GM15510 (cell line): Measurements from ENCODE around the gene ALPI.

Experiments used
- POLR2A ChIP-seq: IDR thresholded peaks from 3 replicates; pipeline ENCODE4 v1.6.1; 2011; ENCODE audit warnings: borderline replicate concordance; ENCODE audit not compliant: insufficient read length; ENCODE audit errors: extremely low read depth

Gene ALPI

DNA sequence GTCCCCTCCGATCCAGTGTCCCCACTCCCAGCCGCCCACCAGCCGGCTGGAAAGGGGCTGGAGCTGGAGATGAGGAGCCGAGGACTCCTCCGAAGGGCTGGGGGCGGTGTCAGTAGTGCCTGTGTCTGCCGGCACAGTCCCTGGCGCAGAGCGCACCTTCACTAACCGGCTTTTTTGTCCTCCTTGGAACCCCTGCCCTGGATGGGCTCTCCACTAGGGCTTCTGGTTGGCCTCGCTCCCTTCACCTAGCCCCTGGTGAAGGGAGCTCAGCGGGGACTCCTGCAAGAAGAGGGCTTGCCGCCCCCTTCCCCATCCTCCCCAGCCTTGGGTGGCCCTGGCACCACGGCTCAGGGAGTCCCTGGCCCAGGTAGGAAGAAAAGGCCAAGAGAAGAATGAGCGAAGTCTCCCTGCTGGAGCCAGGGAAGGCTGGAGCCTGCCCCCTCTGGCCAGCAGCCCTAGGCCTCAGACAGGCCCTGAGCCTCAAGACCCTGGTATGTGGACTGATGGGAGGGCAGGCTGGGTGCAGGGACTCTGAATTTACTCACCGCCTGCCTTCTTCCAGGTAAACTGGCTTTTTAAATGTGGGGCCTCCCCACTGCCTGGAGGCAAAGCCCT, 32.3 kb downstream of the ALPI start:
- no peak for TF ChIP-seq POLR2A

DNA sequence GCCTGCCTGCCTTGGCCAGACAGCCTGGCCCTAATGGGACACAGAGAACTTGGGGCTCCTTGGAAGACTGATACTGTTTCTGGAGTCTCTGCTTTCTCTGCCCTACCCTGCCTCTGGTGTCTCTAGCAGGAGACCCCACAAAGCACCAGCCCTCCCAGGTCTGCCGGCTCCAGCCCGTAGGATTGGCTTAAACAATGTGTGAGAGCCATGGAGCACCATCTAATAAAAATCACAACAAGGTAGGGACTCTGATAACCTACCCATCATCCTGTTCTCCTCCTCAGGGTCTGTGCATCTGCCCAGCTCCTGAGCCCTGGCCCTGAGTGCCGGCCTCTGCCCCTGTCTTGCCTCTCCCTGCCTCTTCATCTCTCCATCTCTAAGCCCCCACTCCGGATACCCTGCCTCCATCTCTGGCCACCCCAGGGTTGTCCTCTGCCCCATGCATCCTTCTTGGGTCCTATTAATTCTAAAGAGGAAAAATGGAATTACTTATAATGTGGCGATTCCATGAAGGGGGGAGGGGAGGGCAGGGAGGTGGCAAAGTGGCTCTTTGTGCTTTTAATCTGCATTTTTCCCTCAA, 32.9 kb downstream of the ALPI start:
- no peak for TF ChIP-seq POLR2A

DNA sequence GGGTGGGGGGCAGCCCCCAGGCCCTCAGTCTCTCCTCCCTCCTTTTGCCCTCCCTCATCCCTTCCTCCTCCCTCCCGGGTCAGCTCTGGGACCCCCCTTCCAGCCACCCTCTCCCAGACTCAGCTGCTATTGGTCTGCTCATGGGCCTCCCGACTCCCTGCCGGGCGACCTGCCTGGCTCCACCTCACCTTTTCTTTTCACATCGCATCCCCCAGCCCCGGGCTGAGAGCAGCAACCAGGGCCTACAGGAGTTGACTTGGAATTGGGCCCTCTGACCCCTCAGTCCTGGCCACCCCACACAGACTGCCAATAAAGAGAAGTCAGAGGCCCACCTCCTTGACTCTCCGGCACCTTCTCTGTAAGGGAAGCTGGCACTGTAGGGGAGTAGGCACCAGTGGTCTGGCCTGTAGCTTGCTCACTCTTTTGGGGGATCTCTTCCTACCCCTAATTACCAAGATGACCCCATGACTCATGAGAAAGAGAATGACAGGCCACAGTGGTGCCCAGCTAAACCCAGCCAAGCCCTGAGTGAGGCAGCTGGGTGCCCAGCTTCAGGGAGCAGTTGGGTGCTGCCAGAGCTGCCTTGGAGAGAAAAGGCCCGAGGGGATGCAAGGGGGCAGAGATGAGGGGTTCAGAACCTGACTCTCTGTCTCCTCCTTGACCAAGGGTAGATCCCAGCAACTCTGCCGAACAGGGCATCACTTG, 33.7 kb downstream of the ALPI start:
- TF ChIP-seq POLR2A: no peak

DNA sequence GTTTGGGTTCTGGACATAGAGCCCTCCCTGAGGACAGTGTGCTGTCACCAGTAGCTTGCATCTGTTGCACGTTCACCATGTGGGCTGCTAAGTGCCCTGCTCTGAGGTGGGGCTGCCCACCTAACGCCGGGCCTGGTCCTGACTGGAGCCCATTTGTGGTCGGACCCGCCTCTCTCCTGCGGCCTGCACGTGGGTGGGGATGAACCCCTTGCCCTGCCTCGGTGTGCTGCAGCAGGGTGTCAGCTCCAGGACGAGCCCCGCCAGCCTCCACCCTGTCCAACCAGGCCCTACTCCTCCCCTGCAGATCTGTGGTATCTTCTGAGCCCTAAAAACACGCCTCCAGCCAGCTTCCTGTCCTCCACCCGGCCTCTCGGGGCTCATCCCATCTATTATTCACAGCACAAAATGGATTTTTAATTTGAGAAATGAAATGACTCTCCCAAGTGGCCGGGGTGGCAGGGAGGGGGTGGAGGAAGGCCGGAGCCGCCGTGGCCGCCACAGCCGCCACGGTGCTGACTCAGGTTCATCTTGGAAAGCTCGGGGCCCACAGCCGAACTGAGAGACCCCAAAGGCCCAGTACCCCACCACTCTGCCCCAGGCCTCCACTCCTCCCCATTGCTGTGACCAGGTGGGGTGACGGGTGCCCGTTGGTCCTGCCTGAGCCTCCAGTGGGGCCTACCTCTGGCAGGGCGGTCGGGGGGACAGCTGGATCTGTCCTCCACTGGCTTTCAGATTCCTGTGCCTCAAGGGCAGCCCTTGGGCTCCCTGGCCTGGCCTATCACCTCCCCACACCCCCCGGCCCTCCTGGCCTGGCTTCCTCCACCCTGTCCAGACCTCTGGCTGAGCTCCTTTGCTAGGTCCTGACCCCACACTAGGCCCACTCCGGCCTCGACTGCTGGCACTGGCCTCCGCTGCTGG, 34.5 kb downstream of the ALPI start:
- TF ChIP-seq POLR2A: no peak

DNA sequence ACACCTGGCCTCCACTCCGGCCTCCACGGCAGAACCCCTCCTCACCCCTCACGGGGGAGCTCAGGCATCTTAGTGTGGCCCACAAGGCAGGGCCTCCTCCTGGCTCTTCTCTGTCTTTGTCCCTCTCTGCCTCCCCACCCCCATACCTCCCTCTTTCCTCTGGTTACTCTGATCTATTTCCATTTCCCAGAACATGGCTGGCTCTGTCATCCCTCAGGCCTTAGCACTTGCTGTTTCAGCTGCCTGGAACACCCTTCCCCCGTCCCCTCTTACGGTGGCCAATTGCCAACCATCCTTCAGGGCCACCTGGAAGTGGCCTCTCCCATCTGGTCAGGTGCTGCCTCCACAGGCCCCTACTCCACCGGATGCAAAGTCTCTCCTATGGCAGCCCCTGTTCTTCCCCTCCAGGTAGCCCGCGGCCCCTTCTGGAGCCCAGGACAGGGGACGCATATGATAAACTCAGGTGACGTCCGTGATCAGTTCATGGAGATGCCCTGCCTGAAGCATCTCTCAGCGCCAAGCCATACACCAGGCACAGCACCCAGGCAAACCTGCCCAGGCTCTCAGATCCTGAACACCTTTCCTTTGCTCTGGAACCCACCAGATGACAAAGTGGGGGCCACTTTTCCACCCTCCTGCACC, 35.3 kb downstream of the ALPI start:
- no peak for TF ChIP-seq POLR2A

DNA sequence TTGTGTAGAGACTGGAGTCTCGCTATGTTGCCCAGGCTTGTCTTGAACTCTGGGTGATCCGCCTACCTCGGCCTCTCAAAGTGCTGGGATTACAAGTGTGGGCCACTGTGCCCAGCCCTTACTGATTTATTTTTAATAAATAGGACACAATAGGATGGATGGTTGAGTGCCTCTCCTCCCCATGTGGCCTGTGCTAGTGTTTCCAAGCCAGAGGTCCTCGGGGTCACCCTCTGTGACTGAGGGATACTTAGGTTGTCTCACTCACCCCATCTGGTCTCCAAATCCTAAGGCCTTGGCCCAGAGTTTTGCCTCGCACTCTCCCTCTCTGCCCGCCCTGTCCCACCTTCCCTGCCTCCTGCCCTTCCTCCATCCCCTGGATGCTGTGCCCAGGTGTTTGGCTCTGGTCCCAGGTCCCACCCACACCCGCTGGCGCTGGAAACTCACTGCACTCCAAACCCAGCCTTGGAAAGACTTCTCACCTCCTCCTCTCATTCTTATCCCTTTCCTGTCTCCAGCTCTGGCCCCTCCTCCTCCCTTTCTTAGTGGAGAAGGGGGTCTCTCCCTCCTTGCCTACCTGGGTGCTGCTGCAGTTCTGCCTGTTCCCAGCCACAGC, 36.4 kb downstream of the ALPI start:
- TF ChIP-seq POLR2A: no peak

DNA sequence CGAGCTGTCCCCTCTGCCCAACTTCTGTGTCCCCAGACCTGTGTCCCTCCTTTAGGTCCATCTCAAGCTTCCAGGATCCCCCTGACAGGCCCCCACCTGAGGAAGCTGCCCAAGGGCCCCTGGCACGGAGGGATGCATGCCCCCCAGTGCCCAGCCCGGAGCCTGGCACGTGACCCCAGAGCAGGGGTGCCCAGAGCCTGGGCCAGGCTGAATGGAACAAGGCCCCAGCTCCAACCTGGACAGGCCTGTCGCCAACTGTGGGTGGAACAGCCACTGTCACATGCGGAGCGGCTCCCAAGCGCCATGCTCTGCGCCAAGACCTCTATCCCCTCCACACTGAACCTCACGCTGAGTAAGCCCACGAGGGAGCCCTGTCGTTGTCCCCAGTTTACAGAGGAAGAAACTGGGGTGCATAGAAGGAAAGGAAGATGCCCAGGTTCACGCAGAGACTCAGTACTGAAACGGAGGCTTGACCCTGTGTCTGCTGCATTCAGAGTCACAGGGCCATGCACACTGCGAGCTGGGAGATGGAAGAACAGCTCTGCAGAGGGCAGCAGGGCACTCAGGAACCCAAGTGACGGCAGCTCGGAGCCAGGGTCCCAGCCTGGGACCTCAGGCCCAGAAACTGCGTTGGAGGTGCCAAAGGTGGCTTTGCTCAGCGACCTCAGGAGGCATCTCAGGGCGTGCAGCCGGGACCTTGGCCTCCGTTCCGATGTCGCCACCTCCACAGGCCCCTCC, 37.2 kb downstream of the ALPI start:
- no peak for TF ChIP-seq POLR2A

DNA sequence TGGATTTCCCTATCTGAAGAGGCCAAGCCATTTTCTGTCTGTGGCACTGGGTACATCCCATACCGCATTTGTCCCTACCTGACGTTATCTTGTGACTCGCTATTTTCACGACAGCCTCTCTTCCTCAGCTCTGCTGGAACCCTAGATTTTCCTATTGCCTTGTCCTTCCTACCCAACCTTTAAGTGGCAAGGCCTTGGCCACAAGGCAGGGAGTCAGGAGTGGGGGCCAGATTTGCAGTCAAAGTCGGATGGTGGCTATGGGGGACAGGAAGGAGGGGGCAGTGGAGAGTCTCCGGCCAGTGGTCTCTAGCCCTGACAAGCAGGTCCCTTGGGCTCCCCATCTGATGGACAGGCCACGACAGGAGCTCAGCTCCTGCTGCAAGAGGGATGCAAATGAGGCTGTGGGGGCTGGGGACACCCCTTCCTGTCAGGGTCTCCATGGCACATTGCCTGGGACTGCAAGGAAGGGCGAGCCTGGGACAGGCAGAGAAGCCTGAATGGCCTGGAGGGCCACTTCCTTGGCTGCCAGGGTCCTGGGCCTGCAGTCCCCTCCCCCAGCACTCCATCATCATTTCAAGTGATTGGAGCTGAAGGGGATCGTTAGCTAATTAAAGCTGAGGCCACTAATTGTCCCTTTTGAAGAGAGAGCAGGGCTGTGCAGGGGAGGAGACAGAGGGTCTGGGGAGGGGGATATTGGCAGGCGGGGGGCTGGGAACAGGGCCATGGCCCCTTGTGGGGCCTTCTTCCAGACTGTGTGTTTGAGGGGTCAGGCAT, 37.9 kb downstream of the ALPI start:
- no peak for TF ChIP-seq POLR2A

DNA sequence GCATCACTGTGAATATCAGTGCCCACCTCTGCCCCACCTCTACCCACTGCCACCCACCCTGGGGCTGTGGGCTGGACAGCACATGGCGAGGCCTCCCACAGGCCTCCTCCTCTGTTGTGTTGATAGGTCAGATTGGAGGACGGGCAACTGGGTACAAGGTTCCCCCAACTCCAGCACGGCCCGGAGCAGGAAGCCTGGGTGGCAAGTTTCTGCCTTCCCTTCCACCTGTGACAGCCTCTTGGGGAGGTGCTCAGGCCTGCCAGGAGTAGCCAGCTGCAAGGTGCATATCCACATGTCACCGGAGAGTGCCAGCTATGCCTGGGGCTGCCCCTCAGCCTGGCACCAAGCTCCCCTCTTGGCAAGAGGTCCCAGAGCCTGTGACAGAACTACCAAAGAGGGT, 38.6 kb downstream of the ALPI start:
- no peak for TF ChIP-seq POLR2A

DNA sequence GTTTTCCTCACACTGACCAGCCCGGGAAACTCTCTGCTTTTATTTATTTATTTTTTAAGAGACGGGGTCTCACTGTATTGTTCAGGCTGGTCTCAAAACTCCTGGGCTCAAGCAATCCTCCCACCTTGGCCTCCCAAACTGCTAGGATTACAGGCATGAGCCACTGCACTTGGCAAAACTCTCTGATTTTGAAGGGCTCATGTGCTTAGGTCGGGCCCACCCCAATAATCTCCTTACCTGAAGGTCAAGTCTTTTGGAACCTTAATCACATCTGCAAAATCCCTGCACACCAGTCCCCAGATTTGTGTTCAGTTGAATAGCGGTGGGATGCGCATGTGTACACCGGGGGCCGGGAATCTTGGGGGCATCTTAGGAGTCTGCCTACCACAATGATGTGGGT, 39.3 kb downstream of the ALPI start:
- TF ChIP-seq POLR2A: no peak

DNA sequence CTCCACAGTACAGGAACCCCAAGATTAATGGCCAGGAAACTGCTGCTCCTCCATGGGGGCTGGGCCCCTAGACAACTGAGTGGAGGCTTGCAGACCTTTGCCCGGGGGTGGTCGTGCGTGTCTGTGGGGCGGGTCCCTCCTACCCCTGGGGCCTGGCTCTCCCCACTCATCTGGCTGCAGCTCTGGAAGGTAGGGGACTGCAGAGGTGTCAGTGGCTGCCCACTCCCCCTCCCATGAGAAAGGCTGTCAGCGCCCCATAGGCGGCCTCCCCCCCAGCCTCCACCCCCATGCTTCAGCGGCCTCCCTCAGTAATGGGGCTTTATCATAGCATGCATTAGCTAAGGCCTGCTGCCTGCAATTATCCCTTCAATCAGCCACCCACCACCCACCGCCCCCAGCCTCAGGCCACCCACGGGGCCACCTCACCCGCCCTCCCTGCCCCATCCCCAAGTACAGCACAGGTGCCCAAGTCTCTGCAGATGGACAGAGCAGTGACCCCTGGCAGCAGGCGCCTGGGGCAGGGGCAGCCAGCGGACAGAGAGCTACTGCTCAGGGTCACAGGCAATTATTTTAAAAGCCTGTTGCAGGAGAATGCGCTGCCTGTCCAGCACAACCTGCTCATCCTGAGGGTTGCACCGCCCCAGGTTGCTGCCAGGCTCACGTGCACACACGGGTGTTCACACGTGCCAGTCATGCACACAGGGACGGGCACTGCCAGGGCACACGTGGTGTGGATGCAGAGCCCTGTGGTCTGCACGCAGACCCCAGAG, 40.7 kb downstream of the ALPI start:
- TF ChIP-seq POLR2A: no peak

DNA sequence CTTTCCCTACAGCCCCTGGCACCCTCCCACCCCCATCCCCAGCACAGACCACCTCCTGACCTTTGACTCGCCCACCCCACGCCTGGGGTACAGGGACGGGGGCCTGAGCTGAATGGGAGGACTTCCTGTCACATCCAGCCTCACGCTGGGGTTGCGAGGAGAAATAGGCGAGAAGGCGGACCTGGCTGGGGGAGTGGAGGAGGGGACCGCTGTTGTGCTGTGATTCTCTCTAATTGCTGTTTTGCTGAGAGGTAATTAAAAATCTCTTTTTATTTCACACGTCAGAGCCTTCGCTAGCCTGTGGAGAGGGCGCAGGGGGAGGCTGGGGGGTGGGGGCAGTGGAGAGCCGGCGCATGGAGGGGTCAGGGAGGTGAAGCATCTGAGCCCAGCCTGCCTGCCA, 41.4 kb downstream of the ALPI start:
- no peak for TF ChIP-seq POLR2A
